Left colon (tissue), 2 donors: Measurements from ENCODE around the gene ATP5F1A. TPM values are rescaled to one million over a fixed set of nuclear protein-coding genes. Genes with fewer than 3 reads are reported as not detected.
"Not testable (repeated sequence)": the region's sequence is repeated elsewhere in the genome, so short reads cannot be mapped to it uniquely, and the experiment has no call there.

Experiments used
- ATAC-seq: fragments of 200-7000 bp; cut with Tn5 transposase; one replicate; pipeline ENCODE4 v1.9.1; 2020; ENCODE audit warnings: mild to moderate bottlenecking, moderate library complexity
- DNase-seq, 2 donors: peaks; one replicate each; pipeline ENCODE4 v3.0.0-alpha.2; 2020
- intact Hi-C, 2 donors: fragments of 100-400 bp; cut with DNase I in 1 of 2; cut with micrococcal nuclease in 1 of 2; formaldehyde crosslinking; loops; one replicate each; pipeline versions ENCODE4 v1.11.2 to v1.14.0; 2022; cut with DNase I, micrococcal nuclease
- total RNA-seq, 2 donors: library from RNA; stranded (reverse); fragmentation: NEBNext Ultra II Directional; extraction: Animal tissue kit (Norgen Biotek cat#: 25700); gene quantifications; one replicate each; pipeline ENCODE4 v1.2.1, GENCODE V29; 2021
- donor health status: DM: no; HTN: no; CAD: no.
- donor health status: DM: yes; HTN: yes; CAD: no.

ATP5F1A gene
- total RNA-seq, 2 donors from 2014 or later: 652 to 824 TPM

- intact Hi-C loops: no loop called here
- DNase-seq (no peak), ATAC-seq (no peak)
These were observed 44.6 kb downstream of the ATP5F1A start for GRCh38 chr18:46053368-46054095.

GRCh38 chr18:46051731-46052461 is 46.2 kb downstream of the ATP5F1A start:
- DNase-seq (no peak), ATAC-seq (peak; percentile 93)
- intact Hi-C loops: no loop called here

GRCh38 chr18:46050268-46050667 is 47.8 kb downstream of the ATP5F1A start:
- intact Hi-C loops: no loop called here
- no peak for DNase-seq
- ATAC-seq: no peak

GRCh38 chr18:46048641-46049040 is 49.5 kb downstream of the ATP5F1A start:
- DNase-seq (no peak), ATAC-seq (no peak)
- intact Hi-C loops: no loop called here

GRCh38 chr18:46047369-46047768 is 50.7 kb downstream of the ATP5F1A start:
- ATAC-seq, intact Hi-C loops, DNase-seq: not testable (repeated sequence)

- DNase-seq: no peak
- no peak for ATAC-seq
- intact Hi-C loops: no loop called here
These were observed 51.4 kb downstream of the ATP5F1A start for GRCh38 chr18:46046688-46047087.

- DNase-seq (no peak), ATAC-seq (no peak)
- intact Hi-C loops: no loop called here
These were observed 52.0 kb downstream of the ATP5F1A start for GRCh38 chr18:46046126-46046525.

GRCh38 chr18:46042571-46043123 is 55.4 kb downstream of the ATP5F1A start:
- DNase-seq (no peak), ATAC-seq (no peak)
- intact Hi-C loops: no loop called here

- intact Hi-C loops: no loop called here
- no peak for DNase-seq
- no peak for ATAC-seq
These were observed 57.4 kb downstream of the ATP5F1A start for GRCh38 chr18:46040747-46041104.

GRCh38 chr18:46040033-46040746 is 57.9 kb downstream of the ATP5F1A start:
- no peak for ATAC-seq
- no peak for DNase-seq
- intact Hi-C loops: no loop called here

GRCh38 chr18:46037512-46038305 is 60.4 kb downstream of the ATP5F1A start:
- intact Hi-C loops: no loop called here
- ATAC-seq: no peak
- no peak for DNase-seq

GRCh38 chr18:46035696-46036680 is 62.1 kb downstream of the ATP5F1A start:
- intact Hi-C loops: no loop called here
- ATAC-seq: no peak

GRCh38 chr18:46034230-46034629 is 63.9 kb downstream of the ATP5F1A start:
- DNase-seq (no peak), ATAC-seq (no peak)
- intact Hi-C loops: no loop called here

More at GRCh38 chr18:46035696-46036680, 62.1 kb downstream of the ATP5F1A start:
- DNase-seq: no peak

GRCh38 chr18:46031741-46032140 is 66.4 kb downstream of the ATP5F1A start:
- ATAC-seq (no peak), DNase-seq (no peak)
- intact Hi-C loops: no loop called here
